GM18508 (cell line): ENCODE results near the gene PPDPF.

Source experiments
- ATAC-seq: cut with Tn5 transposase; IDR thresholded peaks from one replicate; pipeline ENCODE4 v1.9.1; 2021; ENCODE audit warnings: moderate number of reproducible peaks; ENCODE audit not compliant: insufficient read depth, unreplicated experiment

Gene PPDPF

GRCh38 chr20:63519668-63520503, 679 bp upstream of the PPDPF start:
- ATAC-seq = no peak

- ATAC-seq = no peak
These were observed 503 bp downstream of the PPDPF start for GRCh38 chr20:63520934-63521601.

- no peak for ATAC-seq
These were observed 1.0 kb downstream of the PPDPF start for GRCh38 chr20:63521602-63522001.

- no peak for ATAC-seq
These were observed 1.7 kb downstream of the PPDPF start for GRCh38 chr20:63522091-63522868.

GRCh38 chr20:63522981-63523611, 2.5 kb downstream of the PPDPF start:
- no peak for ATAC-seq

GRCh38 chr20:63525185-63525584, 4.6 kb downstream of the PPDPF start:
- no peak for ATAC-seq

GRCh38 chr20:63525971-63526370, 5.4 kb downstream of the PPDPF start:
- ATAC-seq = no peak

- no peak for ATAC-seq
These were observed 6.6 kb downstream of the PPDPF start for GRCh38 chr20:63527184-63527583.

GRCh38 chr20:63529180-63529860, 8.8 kb downstream of the PPDPF start:
- ATAC-seq = no peak

- ATAC-seq = no peak
These were observed 9.6 kb downstream of the PPDPF start for GRCh38 chr20:63529861-63530787.

GRCh38 chr20:63530788-63531160, 10.2 kb downstream of the PPDPF start:
- no peak for ATAC-seq

GRCh38 chr20:63531686-63532448, 11.3 kb downstream of the PPDPF start:
- no peak for ATAC-seq

GRCh38 chr20:63532449-63532971, 11.9 kb downstream of the PPDPF start:
- ATAC-seq = no peak

- no peak for ATAC-seq
These were observed 12.8 kb downstream of the PPDPF start for GRCh38 chr20:63533388-63533787.

GRCh38 chr20:63533871-63534393, 13.4 kb downstream of the PPDPF start:
- ATAC-seq = no peak

GRCh38 chr20:63534427-63534830, 13.9 kb downstream of the PPDPF start:
- no peak for ATAC-seq

GRCh38 chr20:63534831-63535651, 14.5 kb downstream of the PPDPF start:
- ATAC-seq = no peak
